Ishikawa (cell line): ENCODE results near the gene CCDC121.

Experiments used
- CREB1 ChIP-seq: IDR thresholded peaks from 2 replicates; pipeline ENCODE4 v1.6.1; 2012; ENCODE audit warnings: low read depth
- REST ChIP-seq: IDR thresholded peaks from 2 replicates; pipeline ENCODE4 v1.6.1; 2012; ENCODE audit warnings: low read depth, mild to moderate bottlenecking
- TCF12 ChIP-seq: IDR thresholded peaks from 2 replicates; pipeline ENCODE4 v1.6.1; 2012; ENCODE audit warnings: low read depth

- TF ChIP-seq TCF12 (no peak), CREB1 (no peak), REST (no peak)
Observed at GRCh38 chr2:27652341-27652740, 23.5 kb upstream of the CCDC121 start.
